Fibroblast of lung (primary cell): Measurements from ENCODE around the gene GALNT8.

ENCODE experiments used
- CTCF ChIP-seq, 2 donors: IDR thresholded peaks in 1 of 2; conservative IDR thresholded peaks in 1 of 2; 1 replicate in 1 of 2; 2 replicates in 1 of 2; pipeline ENCODE4 v1.5.1; 2011 to 2012; ENCODE audit warnings: low read length in 2 of 2, control low read depth in 1 of 2, inconsistent platforms in 1 of 2, low read depth in 1 of 2, mild to moderate bottlenecking in 1 of 2
- EZH2 ChIP-seq: IDR thresholded peaks from 2 replicates; pipeline ENCODE4 v1.5.1; 2012; ENCODE audit warnings: low read length, control low read depth, mild to moderate bottlenecking; ENCODE audit errors: missing control alignments

GRCh38 chr12:4703676-4704075 lies 16.5 kb upstream of the GALNT8 start:
- TF ChIP-seq CTCF (conservative IDR thresholded peaks at IDR 0.05 in 1 of 2, IDR thresholded peaks at IDR 0.05 in 1 of 2; ENCODE audit: low read depth in 1 of 2, low read length in 2 of 2) (no peak), EZH2 (no peak)
